Measurements from ENCODE around the gene CEP250.
"Not testable (repeated sequence)": the region's sequence is repeated elsewhere in the genome, so short reads cannot be mapped to it uniquely, and the experiment has no call there.

CEP250 gene

DNA sequence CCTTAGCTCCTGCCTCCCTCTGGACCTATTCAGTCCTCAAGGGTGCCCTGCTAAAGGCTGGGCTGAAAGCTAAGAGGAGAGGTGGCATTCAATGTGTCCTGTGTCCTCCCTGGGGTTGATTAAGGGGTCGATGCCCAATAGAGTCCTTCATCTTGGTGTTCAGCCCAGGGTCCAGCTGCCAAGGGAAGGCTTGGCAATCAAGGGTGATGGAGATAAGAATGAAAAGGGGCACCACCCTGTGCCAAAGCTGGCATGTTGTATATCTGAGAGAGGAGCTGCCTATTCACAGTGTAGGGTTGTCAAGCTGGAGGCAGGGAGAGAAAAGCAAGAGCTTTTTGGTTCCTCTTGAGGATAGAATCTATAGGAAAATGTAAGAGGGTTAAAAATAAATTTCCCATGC, 61.7 kb downstream of the CEP250 start:
- no peak overlapping the region for H3K27ac ChIP-seq (ENCODE audit: insufficient read depth, low read depth, low read length, poor library complexity, severe bottlenecking)
- H3K9me3 ChIP-seq (ENCODE audit: control insufficient read depth, low read length) = no peaks in the 10 kb centered on the region
- 97 to 100% methylated on average over 1 of the region's 1 CpG for WGBS, 2 experiments
- no peaks in the 10 kb centered on the region for H3K4me1 ChIP-seq (ENCODE audit: control insufficient read depth, insufficient read depth, low read length)
- H3K4me3 ChIP-seq (ENCODE audit: insufficient read depth, low read depth, low read length) = no peak overlapping the region
- no peaks in the 10 kb centered on the region for H3K36me3 ChIP-seq (ENCODE audit: control insufficient read depth, insufficient read depth, low read length)
- no peaks in the 10 kb centered on the region for H3K27me3 ChIP-seq (ENCODE audit: control insufficient read depth, insufficient read depth, low read length, poor library complexity, severe bottlenecking)

DNA sequence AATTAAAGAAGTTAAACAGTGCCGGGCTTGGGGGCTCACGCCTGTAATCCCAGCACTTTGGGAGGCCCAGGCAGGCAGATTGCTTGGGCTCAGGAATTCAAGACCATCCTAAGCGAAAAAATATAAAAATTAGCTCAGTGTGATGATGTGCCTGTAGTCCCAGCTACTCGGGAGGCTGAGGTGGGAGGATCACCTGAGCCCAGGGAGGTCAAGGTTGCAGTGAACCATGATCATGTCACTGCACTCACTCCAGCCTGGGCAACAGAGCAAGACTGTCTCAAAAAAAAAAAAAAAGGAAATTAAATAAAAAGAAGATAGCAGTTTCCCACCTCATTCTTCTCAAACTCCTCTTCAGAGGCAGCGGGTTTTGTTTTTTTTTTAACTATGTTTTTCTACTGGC, 62.4 kb downstream of the CEP250 start:
- H3K4me1 ChIP-seq (ENCODE audit: control insufficient read depth, insufficient read depth, low read length); H3K27ac ChIP-seq (ENCODE audit: insufficient read depth, low read depth, low read length, poor library complexity, severe bottlenecking); H3K4me3 ChIP-seq (ENCODE audit: insufficient read depth, low read depth, low read length); H3K36me3 ChIP-seq (ENCODE audit: control insufficient read depth, insufficient read depth, low read length); H3K9me3 ChIP-seq (ENCODE audit: control insufficient read depth, low read length); H3K27me3 ChIP-seq (ENCODE audit: control insufficient read depth, insufficient read depth, low read length, poor library complexity, severe bottlenecking): not testable (repeated sequence)
- 75 to 85% methylated on average over 4 to 5 of the region's 5 CpGs for WGBS, 2 experiments

DNA sequence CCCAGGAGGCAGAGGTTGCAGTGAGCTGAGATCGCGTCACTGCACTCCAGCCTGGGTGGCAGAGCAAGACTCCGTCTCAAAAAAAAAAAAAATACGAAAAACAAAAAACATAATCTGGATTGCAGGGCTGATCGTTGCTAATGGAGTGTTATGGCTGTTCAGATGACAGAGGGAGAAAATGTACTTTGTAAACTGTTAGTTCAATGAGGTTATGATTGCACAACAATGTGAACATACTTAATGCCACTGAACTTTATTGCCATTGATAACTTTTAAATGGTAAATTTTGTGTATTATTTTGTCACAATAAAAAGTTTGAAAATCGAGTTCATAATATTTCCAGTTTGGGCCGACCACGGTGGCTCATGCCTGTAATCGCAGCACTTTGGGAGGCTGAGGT, 63.6 kb downstream of the CEP250 start:
- Histone ChIP-seq H3K27me3 (ENCODE audit: control insufficient read depth, insufficient read depth, low read length, poor library complexity, severe bottlenecking) (no peaks in the 10 kb centered on the region), H3K36me3 (ENCODE audit: control insufficient read depth, insufficient read depth, low read length) (no peaks in the 10 kb centered on the region), H3K4me1 (ENCODE audit: control insufficient read depth, insufficient read depth, low read length) (no peaks in the 10 kb centered on the region), H3K27ac (ENCODE audit: insufficient read depth, low read depth, low read length, poor library complexity, severe bottlenecking) (no peak overlapping the region), H3K9me3 (ENCODE audit: control insufficient read depth, low read length) (no peaks in the 10 kb centered on the region), H3K4me3 (ENCODE audit: insufficient read depth, low read depth, low read length) (no peak overlapping the region)
- 91% methylated on average over 9 of the region's 9 CpGs for WGBS, 2 experiments

DNA sequence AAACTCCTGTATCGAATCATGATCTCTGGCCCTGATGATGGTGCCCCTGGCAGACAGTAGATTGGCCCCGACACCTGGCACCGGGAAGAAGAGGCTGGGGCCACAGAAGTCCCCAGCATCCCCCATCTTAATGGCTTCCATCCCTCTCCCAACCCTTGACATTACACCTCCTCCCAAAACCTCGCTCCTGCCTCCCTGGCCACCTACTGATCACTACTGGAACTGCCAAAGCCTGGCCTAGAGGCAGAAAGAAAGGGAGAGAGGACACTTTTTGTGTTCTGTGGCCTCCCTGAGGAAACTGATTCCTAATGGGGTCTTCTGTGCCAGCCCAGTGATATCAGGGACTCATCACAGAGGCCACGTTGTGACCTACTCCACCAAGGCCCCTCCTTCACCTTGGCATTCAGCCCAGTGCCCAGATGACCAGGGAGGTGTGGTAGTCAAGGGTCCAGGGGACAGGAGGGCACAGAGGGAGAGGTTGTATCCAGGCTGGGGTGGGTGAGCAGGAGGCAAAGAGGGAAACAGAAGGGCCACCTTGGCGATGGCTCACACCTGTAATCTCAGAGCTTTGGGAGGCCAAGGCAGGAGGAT, 68.0 kb downstream of the CEP250 start:
- Histone ChIP-seq H3K4me3 (ENCODE audit: insufficient read depth, low read depth, low read length) (no peak overlapping the region), H3K36me3 (ENCODE audit: control insufficient read depth, insufficient read depth, low read length) (no peaks in the 10 kb centered on the region), H3K4me1 (ENCODE audit: control insufficient read depth, insufficient read depth, low read length) (no peaks in the 10 kb centered on the region), H3K27ac (ENCODE audit: insufficient read depth, low read depth, low read length, poor library complexity, severe bottlenecking) (no peak overlapping the region), H3K9me3 (ENCODE audit: control insufficient read depth, low read length) (no peaks in the 10 kb centered on the region), H3K27me3 (ENCODE audit: control insufficient read depth, insufficient read depth, low read length, poor library complexity, severe bottlenecking) (no peaks in the 10 kb centered on the region)
- 73 to 74% methylated on average over 6 of the region's 6 CpGs for WGBS, 2 experiments

DNA sequence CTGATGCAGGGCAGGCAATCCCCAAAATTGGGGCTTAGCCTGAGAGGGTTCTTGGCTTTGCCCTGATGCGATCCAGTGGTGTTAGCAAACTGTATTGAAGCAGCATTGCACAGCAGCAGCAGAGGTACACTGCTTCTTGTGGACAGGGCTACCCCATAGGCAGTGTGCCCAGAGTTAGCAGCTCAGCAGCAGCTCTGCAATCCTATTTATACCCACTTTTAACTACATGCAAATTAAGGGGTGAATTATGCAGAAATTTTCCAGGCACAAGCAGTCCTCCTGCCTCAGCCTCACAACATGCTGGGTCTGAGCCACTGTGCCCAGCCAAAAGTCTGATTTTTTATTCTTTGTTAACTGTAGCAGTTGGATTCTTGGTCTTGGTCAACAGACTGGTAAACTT, 70.2 kb downstream of the CEP250 start:
- no peaks in the 10 kb centered on the region for H3K36me3 ChIP-seq (ENCODE audit: control insufficient read depth, insufficient read depth, low read length)
- no peak overlapping the region for H3K4me3 ChIP-seq (ENCODE audit: insufficient read depth, low read depth, low read length)
- no peaks in the 10 kb centered on the region for H3K27me3 ChIP-seq (ENCODE audit: control insufficient read depth, insufficient read depth, low read length, poor library complexity, severe bottlenecking)
- no peaks in the 10 kb centered on the region for H3K9me3 ChIP-seq (ENCODE audit: control insufficient read depth, low read length)
- H3K27ac ChIP-seq (ENCODE audit: insufficient read depth, low read depth, low read length, poor library complexity, severe bottlenecking) = no peak overlapping the region
- WGBS, 2 experiments = 97% methylated on average over 1 of the region's 1 CpG
- no peaks in the 10 kb centered on the region for H3K4me1 ChIP-seq (ENCODE audit: control insufficient read depth, insufficient read depth, low read length)

DNA sequence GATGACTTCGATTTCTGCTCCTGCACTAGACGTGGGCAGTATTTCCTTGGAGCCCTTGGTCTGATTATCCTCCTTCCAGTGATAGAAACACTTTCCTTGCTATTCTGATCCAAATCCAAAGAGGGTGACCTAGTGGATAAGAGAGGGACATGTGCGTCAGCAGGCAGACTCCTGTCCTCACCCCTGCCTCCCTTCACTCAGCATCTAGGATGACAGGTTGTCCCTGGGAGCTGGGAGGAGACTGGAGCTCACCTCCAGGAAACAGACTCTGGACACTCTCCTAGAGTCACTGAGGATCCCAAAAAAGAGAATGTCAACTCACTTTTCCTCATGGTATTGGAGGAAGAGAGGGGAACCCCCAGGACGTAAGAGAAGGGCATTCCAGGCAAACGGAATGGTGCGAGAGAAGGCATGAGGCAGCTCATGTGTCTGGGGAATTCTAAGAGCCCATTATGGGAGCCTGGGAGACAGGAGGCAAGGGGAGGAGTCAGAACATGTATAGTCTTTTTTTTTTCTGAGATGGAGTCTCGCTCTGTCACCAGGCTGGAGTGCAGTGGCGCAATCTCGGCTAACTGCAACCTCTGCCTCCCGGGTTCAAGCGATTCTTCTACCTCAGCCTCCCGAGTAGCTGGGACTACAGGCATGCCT, 71.8 kb downstream of the CEP250 start:
- H3K4me3 ChIP-seq (ENCODE audit: insufficient read depth, low read depth, low read length) = no peak overlapping the region
- no peak overlapping the region for H3K27ac ChIP-seq (ENCODE audit: insufficient read depth, low read depth, low read length, poor library complexity, severe bottlenecking)
- H3K9me3 ChIP-seq (ENCODE audit: control insufficient read depth, low read length) = no peaks in the 10 kb centered on the region
- no peaks in the 10 kb centered on the region for H3K4me1 ChIP-seq (ENCODE audit: control insufficient read depth, insufficient read depth, low read length)
- H3K27me3 ChIP-seq (ENCODE audit: control insufficient read depth, insufficient read depth, low read length, poor library complexity, severe bottlenecking) = no peaks in the 10 kb centered on the region
- 92 to 93% methylated on average over 12 of the region's 12 CpGs for WGBS, 2 experiments
- H3K36me3 ChIP-seq (ENCODE audit: control insufficient read depth, insufficient read depth, low read length) = no peaks in the 10 kb centered on the region

DNA sequence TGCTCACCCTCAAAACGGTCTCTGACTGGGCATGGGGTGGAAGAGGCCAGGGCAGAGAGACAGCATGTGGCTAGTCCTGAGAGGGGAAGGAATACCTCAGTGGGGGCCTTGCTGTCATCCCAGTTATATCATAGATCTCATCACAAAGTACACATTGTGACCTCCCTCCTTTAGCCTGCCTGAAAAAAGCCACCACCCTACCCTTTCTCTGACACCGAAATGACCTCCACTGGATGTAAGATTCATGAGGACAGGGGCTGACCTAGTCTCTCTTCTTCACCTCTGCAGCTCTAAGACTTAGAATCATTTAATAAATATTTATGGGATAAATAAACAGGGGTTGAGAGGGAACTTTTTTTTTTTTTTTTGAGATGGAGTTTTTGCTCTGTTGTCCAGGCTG, 74.2 kb downstream of the CEP250 start, which contains the start of gene C20orf173:
Gene C20orf173 (minus strand): TSS at position 101 of the 400 bp plus-strand sequence. CDS start 279 bp downstream, outside the sequence.
- 92% methylated on average over 2 of the region's 2 CpGs for WGBS, 2 experiments
- H3K9me3 ChIP-seq (ENCODE audit: control insufficient read depth, low read length) = no peaks in the 10 kb centered on the region

DNA sequence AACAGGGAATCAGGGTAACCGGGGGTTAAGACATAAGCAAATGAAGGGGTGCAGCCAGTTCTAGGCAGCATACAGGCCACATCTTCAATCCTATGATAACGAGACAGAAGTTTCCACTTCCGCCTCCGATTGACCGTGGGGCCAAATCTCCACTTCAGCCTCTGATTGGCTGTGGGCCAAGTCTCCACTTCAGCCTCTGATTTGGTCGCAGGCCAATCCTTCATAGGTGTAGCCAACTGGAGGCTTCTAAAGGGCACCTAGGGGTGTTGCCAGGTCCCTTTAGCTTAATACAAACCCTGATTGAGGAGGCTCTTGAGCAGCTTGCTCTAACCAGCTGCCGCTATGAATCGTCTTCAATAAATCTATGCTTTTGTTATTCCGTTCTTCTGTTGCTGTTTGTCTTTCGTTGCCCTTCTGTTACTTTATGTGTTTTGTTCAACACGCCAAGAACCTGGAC, 84.4 kb downstream of the CEP250 start:
- Histone ChIP-seq H3K27ac (ENCODE audit: insufficient read depth, low read depth, low read length, poor library complexity, severe bottlenecking) (no peak overlapping the region), H3K27me3 (ENCODE audit: control insufficient read depth, insufficient read depth, low read length, poor library complexity, severe bottlenecking) (no peaks in the 10 kb centered on the region), H3K4me3 (ENCODE audit: insufficient read depth, low read depth, low read length) (no peak overlapping the region), H3K36me3 (ENCODE audit: control insufficient read depth, insufficient read depth, low read length) (no peaks in the 10 kb centered on the region), H3K9me3 (ENCODE audit: control insufficient read depth, low read length) (no peaks in the 10 kb centered on the region), H3K4me1 (ENCODE audit: control insufficient read depth, insufficient read depth, low read length) (peaks cover 7% of the 10 kb centered on the region)
- WGBS, 2 experiments = 67 to 73% methylated on average over 11 of the region's 11 CpGs

More for the DNA sequence above, 74.2 kb downstream of the CEP250 start, which contains the start of gene C20orf173:
- Histone ChIP-seq H3K4me3 (ENCODE audit: insufficient read depth, low read depth, low read length) (no peak within 1 kb of the TSS), H3K27me3 (ENCODE audit: control insufficient read depth, insufficient read depth, low read length, poor library complexity, severe bottlenecking) (no peaks in the 10 kb centered on the region), H3K27ac (ENCODE audit: insufficient read depth, low read depth, low read length, poor library complexity, severe bottlenecking) (no peak within 1 kb of the TSS), H3K36me3 (ENCODE audit: control insufficient read depth, insufficient read depth, low read length) (no peaks in the 10 kb centered on the region), H3K4me1 (ENCODE audit: control insufficient read depth, insufficient read depth, low read length) (no peaks in the 10 kb centered on the region)

DNA sequence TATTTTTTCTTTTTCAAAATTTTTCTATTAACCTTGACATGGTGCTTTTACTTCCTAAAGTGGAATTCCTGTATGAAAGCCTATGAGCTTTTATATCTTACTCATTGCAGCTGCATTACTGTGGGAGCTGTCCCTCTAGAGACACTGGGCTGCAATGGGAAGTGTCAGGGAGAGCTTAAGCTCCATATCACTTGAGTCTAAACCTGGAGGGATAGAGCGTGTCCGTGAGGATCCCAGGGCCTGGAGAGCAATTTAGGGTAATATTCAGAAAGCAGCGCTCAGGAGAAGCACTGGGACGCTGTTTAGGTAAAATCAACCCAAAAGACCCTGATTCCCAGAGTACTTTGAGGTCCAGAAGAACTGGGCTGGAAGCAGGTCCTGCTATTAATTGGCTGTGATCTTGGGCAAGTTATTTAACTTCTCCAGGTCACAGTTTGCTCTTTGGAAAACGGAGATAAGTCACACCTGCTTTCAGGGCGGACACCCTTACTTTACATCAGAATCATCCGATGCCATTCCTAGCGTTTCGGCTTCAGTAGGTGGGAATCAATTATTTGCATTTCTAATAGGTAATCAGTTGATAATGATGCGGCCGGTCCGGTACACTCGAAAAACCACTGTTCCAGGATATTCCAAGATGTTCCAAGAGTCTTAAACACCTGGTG, 85.9 kb downstream of the CEP250 start:
- no peaks in the 10 kb centered on the region for H3K27me3 ChIP-seq (ENCODE audit: control insufficient read depth, insufficient read depth, low read length, poor library complexity, severe bottlenecking)
- H3K36me3 ChIP-seq (ENCODE audit: control insufficient read depth, insufficient read depth, low read length) = no peaks in the 10 kb centered on the region
- peak overlapping the region; percentile 91 for H3K4me3 ChIP-seq (ENCODE audit: insufficient read depth, low read depth, low read length)
- no peak overlapping the region for H3K27ac ChIP-seq (ENCODE audit: insufficient read depth, low read depth, low read length, poor library complexity, severe bottlenecking)
- no peaks in the 10 kb centered on the region for H3K9me3 ChIP-seq (ENCODE audit: control insufficient read depth, low read length)
- WGBS, 2 experiments = 13 to 20% methylated on average over 13 of the region's 13 CpGs
- H3K4me1 ChIP-seq (ENCODE audit: control insufficient read depth, insufficient read depth, low read length) = peaks cover 7% of the 10 kb centered on the region
